NCI-H1436 treated with DMSO at 0.1 percent for 48 hours (cell line): Measurements from ENCODE around the gene MYH11.

Experiments used
- DNase-seq: peaks from one replicate; lab custom pipeline; 2025; lab: John Stamatoyannopoulos, UW

The MYH11 gene

GRCh38 chr16:15777533-15778203, 79.2 kb downstream of the MYH11 start:
- DNase-seq = no peak

- no peak for DNase-seq
These were observed 80.3 kb downstream of the MYH11 start for GRCh38 chr16:15776572-15776971.

- no peak for DNase-seq
These were observed 81.0 kb downstream of the MYH11 start for GRCh38 chr16:15775663-15776304.

- no peak for DNase-seq
These were observed 81.6 kb downstream of the MYH11 start for GRCh38 chr16:15775209-15775608.

- DNase-seq = no peak
These were observed 82.9 kb downstream of the MYH11 start for GRCh38 chr16:15773968-15774367.

GRCh38 chr16:15772579-15773293, 84.1 kb downstream of the MYH11 start:
- DNase-seq = no peak

- no peak for DNase-seq
These were observed 85.1 kb downstream of the MYH11 start for GRCh38 chr16:15771694-15772093.

GRCh38 chr16:15770512-15770911, 86.3 kb downstream of the MYH11 start:
- no peak for DNase-seq

GRCh38 chr16:15770107-15770506, 86.7 kb downstream of the MYH11 start:
- no peak for DNase-seq

GRCh38 chr16:15769239-15769638, 87.6 kb downstream of the MYH11 start:
- no peak for DNase-seq

GRCh38 chr16:15768201-15768600, 88.6 kb downstream of the MYH11 start:
- no peak for DNase-seq

- no peak for DNase-seq
These were observed 89.9 kb downstream of the MYH11 start for GRCh38 chr16:15766918-15767317.

GRCh38 chr16:15765880-15766279, 90.9 kb downstream of the MYH11 start:
- DNase-seq = peak; percentile 22

GRCh38 chr16:15765116-15765515, 91.7 kb downstream of the MYH11 start:
- no peak for DNase-seq

- no peak for DNase-seq
These were observed 92.7 kb downstream of the MYH11 start for GRCh38 chr16:15764112-15764511.

- no peak for DNase-seq
These were observed 96.7 kb downstream of the MYH11 start for GRCh38 chr16:15760129-15760528.

- no peak for DNase-seq
These were observed 97.8 kb downstream of the MYH11 start for GRCh38 chr16:15759070-15759469.

- no peak for DNase-seq
These were observed 99.1 kb downstream of the MYH11 start for GRCh38 chr16:15757630-15758251.

- DNase-seq = no peak
These were observed 99.8 kb downstream of the MYH11 start for GRCh38 chr16:15757077-15757386.

- no peak for DNase-seq
These were observed 101.8 kb downstream of the MYH11 start for GRCh38 chr16:15754821-15755534.

- no peak for DNase-seq
These were observed 103.9 kb downstream of the MYH11 start for GRCh38 chr16:15752717-15753488.

GRCh38 chr16:15751940-15752339, 104.9 kb downstream of the MYH11 start:
- no peak for DNase-seq
